GM21576 (cell line): ENCODE data around the gene ANKRD44.

Experiments used
- ATAC-seq: cut with Tn5 transposase; IDR thresholded peaks from one replicate; pipeline ENCODE4 v1.9.1; 2021; ENCODE audit warnings: mild to moderate bottlenecking, moderate library complexity; ENCODE audit not compliant: unreplicated experiment

The ANKRD44 gene

DNA sequence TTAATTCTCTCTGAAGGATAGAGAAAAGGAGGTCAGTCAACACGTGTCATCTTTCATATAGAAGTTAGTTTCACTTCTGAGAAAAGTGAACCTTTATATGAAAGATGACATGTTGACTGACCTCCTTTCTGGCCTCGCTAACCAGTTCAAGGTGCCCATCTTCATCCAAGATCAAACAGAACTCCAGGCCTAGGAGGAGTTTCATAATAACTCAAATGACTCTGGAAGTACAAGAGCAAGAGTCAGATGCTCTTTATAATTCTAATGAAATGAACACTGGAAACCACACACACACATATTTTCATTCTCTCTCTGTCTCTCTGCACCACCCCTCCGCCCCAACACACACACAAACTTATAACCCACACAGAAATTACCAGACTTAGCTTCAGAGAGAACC lies 16.3 kb downstream of the ANKRD44 start:
- peak; percentile 32 for ATAC-seq

DNA sequence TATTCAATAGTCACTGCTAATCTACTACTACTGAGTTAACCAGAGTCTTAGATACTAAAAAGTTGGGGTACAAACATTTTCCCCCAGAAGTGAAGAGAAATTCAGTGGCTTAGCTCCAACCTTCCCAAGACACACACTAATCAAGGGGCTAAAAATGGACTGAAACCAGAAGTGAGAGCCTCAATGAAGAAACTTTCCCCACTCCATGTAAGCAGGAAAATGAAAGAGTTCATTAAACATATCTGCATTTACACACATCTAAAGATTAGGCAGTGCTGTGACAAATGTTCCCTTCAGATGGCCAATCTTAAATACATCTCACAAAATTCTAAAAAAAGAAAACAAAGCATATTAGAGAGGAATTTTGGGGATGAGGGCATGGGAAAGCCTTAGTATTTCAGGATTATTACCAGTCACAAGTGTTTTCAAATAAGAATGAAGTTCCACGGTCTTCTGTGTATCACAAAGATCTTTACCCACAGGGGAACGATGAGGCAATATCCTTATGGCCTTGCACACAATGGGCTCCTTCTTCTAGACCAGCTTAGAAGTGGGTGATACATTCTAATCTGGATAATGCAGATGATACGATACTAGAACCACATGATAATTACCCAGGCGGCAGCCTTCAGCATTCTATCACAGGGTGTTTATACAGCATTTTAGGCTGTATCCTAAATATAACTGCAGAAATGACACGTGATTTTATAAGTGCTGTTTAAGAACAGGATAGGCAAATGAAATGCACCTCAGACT lies 17.1 kb downstream of the ANKRD44 start:
- ATAC-seq: peak; percentile 29

DNA sequence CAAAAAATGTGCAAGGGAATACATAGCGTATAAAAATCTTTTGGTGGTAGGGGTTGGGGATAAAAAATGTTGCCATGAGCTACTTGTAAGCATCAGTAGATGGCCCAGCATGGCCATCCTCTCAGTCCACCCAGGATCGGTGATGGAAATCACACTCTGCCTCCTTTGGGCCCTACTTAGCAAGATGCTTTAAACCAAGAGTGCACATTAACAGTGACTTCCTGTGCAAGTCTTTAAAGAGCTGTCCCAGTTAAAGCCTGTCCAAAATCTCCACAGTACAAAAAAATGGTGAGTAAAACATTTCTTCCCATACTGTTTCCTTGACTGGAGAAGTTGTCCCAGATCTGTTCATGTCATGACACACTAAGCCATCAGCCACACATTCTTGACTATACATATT lies 18.0 kb downstream of the ANKRD44 start:
- no peak for ATAC-seq

DNA sequence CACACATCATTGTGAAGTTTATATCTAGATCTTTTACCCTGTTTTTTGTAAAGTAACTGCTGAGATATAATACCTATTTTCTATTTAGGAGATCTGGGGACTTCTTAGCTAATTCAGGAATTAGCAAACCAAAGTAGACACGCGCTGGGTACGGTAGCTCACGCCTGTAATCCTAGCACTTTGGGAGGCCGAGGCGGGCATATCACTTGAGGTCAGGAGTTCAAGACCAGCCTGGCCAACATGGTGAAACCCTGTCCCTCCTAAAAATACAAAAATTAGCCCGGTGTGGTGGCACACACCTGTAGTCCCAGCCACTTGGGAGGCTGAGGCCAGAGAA lies 23.0 kb downstream of the ANKRD44 start:
- peak; percentile 9 for ATAC-seq

DNA sequence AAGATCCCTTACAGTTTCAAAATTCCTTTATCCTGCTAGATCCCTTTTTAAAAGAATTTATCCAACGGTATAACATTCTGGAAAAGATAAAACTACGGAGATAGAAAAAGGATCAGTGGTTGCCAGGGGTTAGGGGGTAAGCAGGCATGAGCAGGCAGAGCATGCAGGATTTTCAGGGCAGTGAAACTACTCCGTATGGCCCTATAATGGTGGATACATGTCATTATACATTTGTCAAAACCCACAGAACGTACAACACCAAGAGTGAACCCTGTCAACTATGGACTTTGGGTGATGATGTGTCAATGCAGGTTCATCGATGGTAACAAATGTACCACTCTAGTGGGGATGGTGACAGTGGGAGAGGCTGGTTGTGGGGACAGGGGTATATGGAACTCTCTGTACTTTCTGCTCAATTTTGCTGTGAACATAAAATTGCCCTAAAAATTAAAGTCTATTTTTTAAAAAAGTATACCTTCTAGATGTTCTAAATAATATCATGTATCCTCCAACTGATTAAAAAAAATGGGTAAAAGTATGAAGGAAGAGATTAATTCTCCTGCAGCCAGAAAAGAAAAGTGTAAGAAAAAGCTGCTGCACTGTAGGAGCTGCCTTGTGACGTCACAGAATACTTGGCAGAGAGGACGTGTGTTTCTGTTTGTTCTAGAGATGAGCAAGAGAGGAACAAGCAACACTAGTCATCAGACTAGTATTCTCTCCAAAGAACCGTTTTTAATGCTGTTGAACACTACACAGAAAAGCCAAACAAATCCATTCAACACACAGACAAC lies 23.6 kb downstream of the ANKRD44 start:
- ATAC-seq: peak; percentile 93

DNA sequence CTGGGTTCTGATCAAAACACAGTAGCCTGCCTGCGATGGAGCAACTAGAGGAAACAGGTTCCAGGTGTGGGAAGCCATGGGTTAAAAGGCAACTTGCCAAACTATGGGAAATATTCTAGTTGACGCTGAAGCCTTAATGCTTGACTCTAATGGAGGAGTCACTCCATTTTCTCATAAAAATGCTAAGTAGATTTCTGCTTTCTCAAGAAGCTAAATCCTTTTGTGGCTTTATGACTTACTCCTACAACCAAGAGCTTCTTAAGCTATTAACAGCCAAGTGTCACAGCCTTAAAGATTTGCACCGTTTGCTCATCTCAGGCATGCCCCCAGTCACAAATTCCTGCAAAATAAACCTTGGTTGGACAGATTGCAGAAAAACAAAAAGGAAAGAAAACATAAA lies 25.2 kb downstream of the ANKRD44 start:
- ATAC-seq: no peak

DNA sequence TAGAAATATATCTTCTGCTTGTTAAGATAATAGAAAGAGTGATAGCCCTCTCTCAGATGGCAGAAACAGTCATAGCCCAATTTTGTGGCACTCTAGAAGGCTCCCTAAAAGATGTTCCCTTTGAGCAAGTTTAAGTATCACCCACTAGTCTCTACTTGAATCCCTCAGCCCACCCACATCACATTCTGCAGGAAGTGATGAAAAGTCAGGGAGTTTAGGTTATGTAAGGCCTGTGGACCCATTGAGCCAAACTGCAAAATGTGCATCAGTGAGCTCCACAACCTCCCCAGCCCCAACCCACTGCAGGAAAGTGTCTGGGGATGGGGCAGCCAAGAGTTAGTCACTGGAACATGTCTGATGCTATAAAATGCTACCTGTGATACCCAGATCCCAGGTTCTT lies 25.6 kb downstream of the ANKRD44 start:
- ATAC-seq: no peak

DNA sequence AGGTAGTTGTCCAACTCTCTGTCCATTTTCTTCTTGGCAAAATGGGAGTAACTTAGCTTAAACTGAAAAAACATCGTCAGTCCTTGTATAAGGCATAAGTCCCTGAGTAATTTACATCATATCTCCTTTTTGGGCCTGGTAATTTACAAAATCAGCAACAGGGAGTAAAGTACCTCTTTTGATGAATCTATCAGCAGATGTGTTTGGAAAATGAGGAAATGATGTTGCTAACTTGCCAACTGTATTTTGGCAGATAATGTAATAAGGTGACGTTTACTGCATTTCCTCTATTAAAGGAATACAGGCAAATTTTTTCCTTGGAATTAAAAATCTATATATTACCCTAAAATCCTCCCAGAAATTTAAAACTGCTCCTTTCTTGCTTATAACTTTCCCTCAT lies 29.2 kb downstream of the ANKRD44 start:
- ATAC-seq: no peak

DNA sequence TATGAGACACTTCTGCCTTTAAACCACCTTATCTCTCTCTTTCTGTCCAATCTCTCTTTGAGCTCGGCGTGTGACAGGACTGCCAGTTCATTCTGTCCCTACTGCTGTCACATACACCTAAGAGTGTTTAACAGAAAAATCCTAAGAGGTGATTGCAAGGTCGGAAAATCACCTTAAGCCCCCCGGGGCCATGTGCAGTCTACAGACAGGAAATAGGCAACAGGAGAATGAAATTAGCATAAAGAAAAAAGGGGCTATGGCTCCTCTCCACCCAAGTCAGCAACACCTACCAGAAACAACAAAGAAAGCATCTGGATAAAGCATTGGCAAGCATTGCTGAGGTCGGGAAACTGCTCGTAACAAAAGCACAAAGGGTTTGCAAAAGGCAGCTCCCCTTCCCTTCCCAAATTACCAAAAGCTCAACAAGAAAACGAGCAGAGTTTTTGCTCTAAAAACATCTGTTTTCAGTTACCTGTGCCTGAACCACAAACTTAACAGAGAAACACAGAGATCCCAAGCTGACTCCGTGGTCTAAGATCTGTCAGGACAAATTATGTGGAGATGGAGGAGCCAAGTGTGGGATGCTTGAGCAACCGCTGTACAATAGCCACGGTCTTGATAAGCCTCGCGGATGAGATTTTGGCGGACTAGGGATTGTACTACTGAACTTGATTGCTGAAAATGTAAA lies 30.4 kb downstream of the ANKRD44 start:
- no peak for ATAC-seq

DNA sequence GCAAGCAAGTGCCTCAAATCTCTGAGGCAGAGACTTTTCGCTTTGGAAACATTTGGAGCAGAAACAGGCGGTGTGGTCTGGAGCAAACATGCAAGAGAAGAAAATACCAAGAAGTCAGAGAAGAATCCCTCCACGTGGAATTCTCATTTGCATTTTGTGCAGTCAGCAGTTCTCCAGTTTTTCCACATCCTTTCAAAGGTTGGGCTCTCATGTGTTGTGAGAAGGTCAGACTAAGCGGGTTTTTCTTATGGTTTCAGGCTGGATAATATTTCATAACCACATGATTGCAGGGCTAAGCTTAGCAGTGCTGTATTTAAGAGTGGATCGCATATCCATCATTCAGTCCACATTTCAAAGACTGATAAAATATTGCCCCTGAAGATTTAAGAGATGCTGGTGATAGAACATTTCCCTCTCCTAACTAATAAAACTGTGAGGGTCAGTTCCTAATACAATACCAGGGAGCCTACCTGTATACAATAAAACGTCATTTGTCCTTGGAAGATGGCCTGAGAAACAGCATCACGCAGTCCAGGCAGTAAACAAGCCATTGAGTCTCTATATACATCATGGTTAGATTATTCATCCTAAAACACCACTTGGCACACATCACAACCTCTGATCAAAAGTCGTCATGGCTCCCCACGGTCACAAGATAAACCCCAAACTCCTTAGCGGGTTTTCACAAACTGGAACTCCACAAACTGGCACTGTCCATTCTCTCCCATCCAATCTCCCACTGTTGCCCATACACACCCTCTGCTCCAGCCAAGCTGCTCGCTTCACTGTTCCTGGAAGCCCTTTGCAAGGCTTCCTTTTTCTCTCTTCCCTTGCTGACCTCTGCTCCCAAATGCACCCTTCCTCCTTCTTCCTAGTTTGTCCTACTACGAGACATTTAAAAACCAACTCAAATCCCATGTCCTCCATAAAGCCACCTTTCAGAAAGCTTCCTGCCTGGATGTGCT lies 31.5 kb downstream of the ANKRD44 start:
- ATAC-seq: no peak

DNA sequence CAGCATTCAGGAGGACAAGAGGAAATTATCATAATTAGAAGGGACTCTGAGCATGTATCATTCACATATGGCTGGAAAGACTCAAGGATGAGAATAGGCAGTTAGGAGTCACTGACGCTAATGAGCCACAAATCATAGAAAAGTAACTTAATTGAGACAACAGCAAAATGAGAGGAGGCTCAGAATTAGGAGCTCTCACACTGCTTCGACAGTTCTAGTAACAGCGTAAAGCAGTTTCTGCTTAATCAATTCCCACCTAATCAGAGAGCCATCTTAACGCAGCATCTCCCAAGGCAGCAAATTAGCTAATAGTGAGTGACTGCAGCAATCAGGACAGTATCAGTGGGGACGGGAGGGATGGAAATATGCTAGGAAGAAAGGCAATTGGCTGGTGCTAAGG lies 32.8 kb downstream of the ANKRD44 start:
- no peak for ATAC-seq

DNA sequence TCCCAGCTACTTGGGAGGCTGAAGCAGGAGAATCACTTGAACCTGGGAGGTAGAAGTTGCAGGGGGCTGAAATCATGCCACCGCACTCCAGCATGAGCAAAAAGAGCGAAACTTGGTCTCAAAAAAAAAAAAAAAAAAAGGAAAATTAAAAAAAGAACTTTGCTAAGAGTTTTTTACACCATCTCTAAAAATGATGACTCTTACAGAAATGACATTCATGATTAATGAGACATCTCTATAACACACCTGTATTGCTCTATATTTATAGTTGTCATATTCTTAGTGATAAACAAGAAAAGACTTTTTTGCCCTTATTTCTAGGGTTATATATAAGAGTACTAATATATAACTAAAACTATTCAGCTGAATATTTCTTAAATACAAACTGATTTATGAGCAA lies 34.4 kb downstream of the ANKRD44 start:
- no peak for ATAC-seq

DNA sequence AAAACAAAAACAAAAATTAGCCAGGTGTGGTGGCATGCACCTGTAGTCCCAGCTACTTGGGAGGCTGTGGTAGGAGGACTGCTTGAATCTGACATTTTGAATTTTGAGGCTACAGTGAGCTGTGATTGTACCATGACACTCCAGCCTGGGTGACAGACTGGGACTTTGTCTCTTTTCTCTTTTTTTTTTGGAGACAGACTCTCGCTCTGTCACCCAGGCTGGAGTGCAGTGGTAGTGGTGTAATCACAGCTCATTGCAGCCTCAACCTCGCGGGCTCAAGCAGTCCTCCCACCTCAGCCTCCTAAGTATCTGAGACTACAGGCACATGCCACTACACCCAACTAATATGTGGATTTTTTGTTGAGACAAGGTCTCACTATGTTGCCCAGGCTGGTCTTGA lies 35.6 kb downstream of the ANKRD44 start:
- ATAC-seq: no peak

DNA sequence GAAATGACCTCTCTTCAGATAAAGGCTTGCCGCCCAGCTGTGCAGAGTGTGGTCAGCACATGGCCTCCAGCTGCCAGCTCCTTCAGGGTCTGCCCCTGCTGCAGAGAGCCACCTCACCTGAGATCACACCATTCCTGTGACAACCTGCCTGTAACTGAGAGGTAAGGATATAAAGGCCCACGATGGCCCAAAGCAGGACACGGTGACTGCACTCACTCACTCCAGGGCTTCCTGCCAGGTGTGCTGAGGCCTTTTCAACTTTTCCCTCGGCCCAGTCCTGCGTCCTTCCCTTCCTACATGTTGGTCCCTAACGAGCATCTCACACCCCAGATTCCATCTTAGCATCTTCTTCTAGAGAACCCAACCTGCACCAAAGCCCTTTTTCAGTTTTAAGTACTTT lies 36.2 kb downstream of the ANKRD44 start:
- no peak for ATAC-seq

DNA sequence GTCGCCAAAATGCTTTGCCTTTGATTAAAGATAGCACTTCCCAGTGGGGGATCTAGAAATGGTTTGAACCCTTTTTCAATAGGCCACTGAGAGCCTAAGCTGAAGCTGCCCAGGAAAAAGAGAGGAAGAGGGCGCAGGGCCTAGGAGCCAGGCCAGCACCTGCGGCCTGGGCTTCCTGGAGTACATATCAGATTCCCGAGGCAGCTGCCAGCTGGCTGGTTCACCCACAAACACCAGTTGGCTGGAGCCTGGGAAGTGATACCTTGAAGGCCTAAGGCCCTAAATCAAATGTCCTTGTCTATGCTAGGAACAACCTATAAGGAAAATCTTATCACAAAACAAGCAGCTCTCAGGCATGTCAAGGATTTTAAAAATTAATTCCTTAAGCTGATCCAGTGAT lies 37.1 kb downstream of the ANKRD44 start:
- no peak for ATAC-seq

DNA sequence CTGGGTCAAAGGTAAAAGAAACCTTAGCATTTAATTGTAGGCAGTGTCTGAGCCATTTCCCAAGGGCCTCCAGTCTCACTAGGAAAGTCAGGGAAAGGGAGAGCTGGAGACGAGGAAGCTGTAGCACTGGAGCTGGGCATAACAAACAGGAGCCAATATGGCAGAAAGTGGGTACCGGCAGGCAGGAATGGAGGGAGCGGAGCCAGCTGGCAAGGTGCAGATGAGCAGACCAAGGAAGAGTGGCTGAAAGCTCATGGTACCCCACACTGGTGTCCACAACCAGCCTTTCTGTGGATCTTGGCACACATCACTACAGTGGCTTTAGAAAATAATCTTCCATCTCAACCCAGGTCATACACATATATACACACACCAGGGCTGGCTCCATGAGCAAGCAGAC lies 40.0 kb downstream of the ANKRD44 start:
- ATAC-seq: no peak

DNA sequence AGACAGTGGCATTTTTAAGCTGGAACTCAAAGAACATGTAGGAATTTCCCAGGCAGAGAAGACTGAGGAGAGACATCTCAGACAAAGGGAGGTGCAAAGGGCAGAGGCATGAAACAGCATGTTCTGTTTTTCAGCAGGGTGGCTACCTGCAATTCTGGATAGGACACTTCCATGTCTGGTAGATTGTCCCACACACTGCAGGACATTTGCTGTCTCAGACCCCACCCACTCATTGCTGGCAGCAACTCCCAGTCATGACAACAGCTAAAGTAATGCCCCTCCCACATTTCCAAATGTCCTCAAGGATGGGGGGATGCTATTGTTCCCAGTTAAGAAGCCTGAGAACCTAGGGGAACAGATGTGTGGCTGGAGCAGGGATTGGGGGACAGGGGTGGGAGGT lies 40.8 kb downstream of the ANKRD44 start:
- no peak for ATAC-seq

DNA sequence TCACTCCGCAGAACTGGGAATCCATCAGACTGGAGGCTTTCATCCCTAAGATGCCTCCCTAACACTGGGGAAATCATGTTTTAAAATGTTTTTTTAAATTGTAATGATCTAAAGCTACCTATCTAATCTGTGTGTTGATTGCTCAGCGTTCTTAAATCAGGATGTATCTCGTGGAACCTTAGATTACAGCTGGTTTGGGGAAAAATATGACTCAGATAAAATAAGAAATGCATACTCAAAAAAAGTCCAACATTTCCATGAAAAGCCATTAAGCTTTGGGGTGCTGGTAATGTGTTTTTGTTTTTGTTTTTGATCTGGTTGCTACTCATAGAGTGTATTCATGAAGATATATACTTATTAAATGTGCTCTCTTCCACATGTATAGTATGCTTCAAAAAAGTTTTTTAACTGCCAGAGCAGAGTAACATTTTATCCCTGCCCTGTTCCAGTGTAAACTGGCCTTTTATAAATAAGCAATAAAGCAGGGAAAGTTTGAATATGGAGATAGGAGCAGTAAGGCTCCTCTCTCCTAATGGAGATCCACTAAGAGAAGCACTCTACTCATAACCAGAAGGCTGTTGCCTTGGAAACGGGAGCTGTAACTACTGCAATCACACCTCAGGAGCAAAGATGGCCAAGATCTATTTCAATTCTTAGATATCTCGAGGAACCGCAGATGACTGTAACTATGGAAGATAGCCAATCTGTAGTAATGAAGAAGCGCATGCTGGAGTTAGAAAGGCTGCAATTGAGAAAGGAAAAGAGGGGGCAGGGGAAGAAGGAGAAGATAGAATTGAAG lies 41.6 kb downstream of the ANKRD44 start:
- no peak for ATAC-seq

DNA sequence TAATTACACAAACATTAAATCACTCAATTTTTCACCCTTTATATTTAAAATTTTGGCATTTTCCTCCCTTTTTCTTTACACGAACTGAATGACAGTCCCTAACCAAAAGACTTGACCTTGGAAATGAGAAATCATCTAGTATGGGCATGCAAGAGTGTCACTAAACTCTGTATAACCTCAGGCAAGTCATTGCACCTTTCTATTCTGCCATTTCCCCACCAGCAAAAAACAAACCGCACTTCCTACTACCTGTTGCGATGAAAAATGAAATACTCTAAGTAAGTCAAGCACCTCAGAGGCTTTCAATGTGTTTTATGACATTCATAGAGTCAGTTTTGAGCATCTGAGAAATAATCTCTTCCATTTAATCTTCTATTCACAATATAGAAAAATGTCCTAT lies 44.1 kb downstream of the ANKRD44 start:
- no peak for ATAC-seq

DNA sequence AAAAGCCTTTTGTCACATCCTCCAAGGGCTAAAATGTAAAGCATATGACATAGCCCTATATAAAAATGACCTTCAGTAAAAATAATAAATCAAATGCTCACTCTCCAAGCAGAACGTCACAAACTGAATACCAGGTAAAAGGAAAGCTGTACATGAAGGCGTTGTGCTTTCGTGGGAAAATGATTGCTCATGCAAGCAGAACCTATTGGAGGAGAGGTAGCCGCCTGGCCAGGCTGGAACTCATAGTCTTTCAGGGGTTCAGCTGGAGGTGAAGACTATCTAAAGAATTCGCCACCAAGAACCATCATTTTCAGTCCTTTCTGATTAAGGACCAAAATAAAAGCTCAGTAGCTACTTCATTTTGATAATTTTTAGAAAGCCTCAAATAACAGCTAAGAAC lies 44.7 kb downstream of the ANKRD44 start:
- ATAC-seq: no peak
